Esophagus (tissue), 2 donors: Measurements from ENCODE around the gene NT5C1B. TPM values are rescaled to one million over a fixed set of nuclear protein-coding genes. Genes with fewer than 3 reads are reported as not detected.

Experiments used
- H3K27ac ChIP-seq, 2 donors: one replicate each; pipeline ENCODE4 v1.5.1; 2013; ENCODE audit warnings: low read depth in 2 of 2, mild to moderate bottlenecking in 2 of 2, inconsistent platforms in 1 of 2, low read length in 1 of 2, moderate library complexity in 1 of 2
- H3K27me3 ChIP-seq, 2 donors: one replicate each; pipeline ENCODE4 v1.6.1; 2013; ENCODE audit warnings: low read length in 2 of 2, control low read depth in 1 of 2, mild to moderate bottlenecking in 1 of 2; ENCODE audit not compliant: insufficient read depth in 2 of 2, control insufficient read depth in 1 of 2
- H3K36me3 ChIP-seq, 2 donors: one replicate each; pipeline ENCODE4 v1.6.1; 2013; ENCODE audit warnings: low read length in 1 of 2; ENCODE audit not compliant: control insufficient read depth in 2 of 2, insufficient read depth in 2 of 2
- H3K4me1 ChIP-seq, 2 donors: one replicate each; pipeline ENCODE4 v1.6.1; 2013; ENCODE audit warnings: low read length in 1 of 2; ENCODE audit not compliant: control insufficient read depth in 2 of 2, insufficient read depth in 2 of 2
- H3K4me3 ChIP-seq, 2 donors: one replicate each; pipeline ENCODE4 v1.5.1; 2013; ENCODE audit warnings: low read length in 2 of 2, mild to moderate bottlenecking in 2 of 2, low read depth in 1 of 2, moderate library complexity in 1 of 2
- H3K9me3 ChIP-seq, 2 donors: one replicate each; pipeline ENCODE4 v1.6.1; 2013; ENCODE audit warnings: mild to moderate bottlenecking in 2 of 2, low read depth in 1 of 2, low read length in 1 of 2, moderate library complexity in 1 of 2; ENCODE audit not compliant: control insufficient read depth in 2 of 2, insufficient read depth in 1 of 2
- WGBS, 2 donors: extraction: QIAGEN DNeasy Blood & Tissue Kit; methylation state at CpG; one replicate each; pipeline ENCODE4 v1.1.7; 2013; 5-methylcytosine and 5-hydroxymethylcytosine counted together
- polyA plus RNA-seq, 2 donors: library from polyadenylated mRNA; stranded (reverse); fragments of 200-250 nt; gene quantifications; one replicate each; pipeline ENCODE4 v1.2.3, GENCODE V29; 2013
- donor health status: healthy with polysubstance abuse.
- donor health status: Bipolar disorder and iron deficiency.

Gene NT5C1B
- polyA plus RNA-seq, 2 donors, result not detected

GRCh38 chr2:18620867-18621632 lies 31.7 kb upstream of the NT5C1B start:
- Histone ChIP-seq H3K36me3 (no peaks in the 10 kb centered on the region), H3K27ac (no peak overlapping the region)
- WGBS, 2 donors, result 76% methylated on average over 2 of the region's 2 CpGs

GRCh38 chr2:18619091-18619490 lies 29.7 kb upstream of the NT5C1B start:
- no peaks in the 10 kb centered on the region for H3K4me1 ChIP-seq
- 88 to 89% methylated on average over 2 of the region's 2 CpGs for WGBS, 2 donors
- no peaks in the 10 kb centered on the region for H3K36me3 ChIP-seq
- no peaks in the 10 kb centered on the region for H3K9me3 ChIP-seq
- H3K27me3 ChIP-seq, result no peaks in the 10 kb centered on the region
- H3K4me3 ChIP-seq, result no peak overlapping the region
- H3K27ac ChIP-seq, result no peak overlapping the region

More at GRCh38 chr2:18620867-18621632, 31.7 kb upstream of the NT5C1B start:
- Histone ChIP-seq H3K4me1 (no peaks in the 10 kb centered on the region), H3K27me3 (no peaks in the 10 kb centered on the region), H3K4me3 (no peak overlapping the region), H3K9me3 (no peaks in the 10 kb centered on the region)

GRCh38 chr2:18614041-18614440 lies 24.7 kb upstream of the NT5C1B start:
- Histone ChIP-seq H3K36me3 (no peaks in the 10 kb centered on the region), H3K9me3 (no peaks in the 10 kb centered on the region), H3K4me1 (no peaks in the 10 kb centered on the region), H3K4me3 (no peak overlapping the region), H3K27ac (no peak overlapping the region), H3K27me3 (no peaks in the 10 kb centered on the region)

GRCh38 chr2:18612133-18612532 lies 22.8 kb upstream of the NT5C1B start:
- 67 to 74% methylated on average over 3 of the region's 3 CpGs for WGBS, 2 donors
- no peak overlapping the region for H3K27ac ChIP-seq
- H3K27me3 ChIP-seq, result no peaks in the 10 kb centered on the region
- H3K36me3 ChIP-seq, result no peaks in the 10 kb centered on the region
- H3K4me3 ChIP-seq, result no peak overlapping the region
- H3K4me1 ChIP-seq, result no peaks in the 10 kb centered on the region
- H3K9me3 ChIP-seq, result no peaks in the 10 kb centered on the region

GRCh38 chr2:18611604-18612003 lies 22.2 kb upstream of the NT5C1B start:
- Histone ChIP-seq H3K9me3 (no peaks in the 10 kb centered on the region), H3K4me1 (no peaks in the 10 kb centered on the region), H3K27me3 (no peaks in the 10 kb centered on the region), H3K36me3 (no peaks in the 10 kb centered on the region), H3K27ac (no peak overlapping the region), H3K4me3 (no peak overlapping the region)
- WGBS, 2 donors, result 90 to 92% methylated on average over 1 of the region's 1 CpG

- WGBS, 2 donors, result 73 to 81% methylated on average over 5 of the region's 5 CpGs
- H3K27ac ChIP-seq, result no peak overlapping the region
Measured at GRCh38 chr2:18611184-18611583, 21.8 kb upstream of the NT5C1B start.

GRCh38 chr2:18610651-18611050 lies 21.3 kb upstream of the NT5C1B start:
- Histone ChIP-seq H3K4me3 (no peak overlapping the region), H3K27ac (no peak overlapping the region), H3K9me3 (no peaks in the 10 kb centered on the region), H3K4me1 (no peaks in the 10 kb centered on the region), H3K27me3 (no peaks in the 10 kb centered on the region), H3K36me3 (no peaks in the 10 kb centered on the region)
- 89 to 95% methylated on average over 1 of the region's 1 CpG for WGBS, 2 donors

More at GRCh38 chr2:18611184-18611583, 21.8 kb upstream of the NT5C1B start:
- Histone ChIP-seq H3K9me3 (no peaks in the 10 kb centered on the region), H3K4me3 (no peak overlapping the region), H3K27me3 (no peaks in the 10 kb centered on the region), H3K4me1 (no peaks in the 10 kb centered on the region), H3K36me3 (no peaks in the 10 kb centered on the region)

- Histone ChIP-seq H3K27ac (no peak overlapping the region), H3K4me1 (no peaks in the 10 kb centered on the region), H3K27me3 (no peaks in the 10 kb centered on the region), H3K4me3 (no peak overlapping the region), H3K36me3 (no peaks in the 10 kb centered on the region), H3K9me3 (no peaks in the 10 kb centered on the region)
- 61% methylated on average over 1 of the region's 1 CpG for WGBS, 2 donors
Measured at GRCh38 chr2:18610090-18610489, 20.7 kb upstream of the NT5C1B start.

- Histone ChIP-seq H3K27me3 (no peaks in the 10 kb centered on the region), H3K27ac (no peak overlapping the region), H3K4me1 (no peaks in the 10 kb centered on the region)
Measured at GRCh38 chr2:18605115-18605514, 15.7 kb upstream of the NT5C1B start.

GRCh38 chr2:18604531-18604885 lies 15.1 kb upstream of the NT5C1B start:
- no peaks in the 10 kb centered on the region for H3K36me3 ChIP-seq
- H3K27ac ChIP-seq, result no peak overlapping the region
- WGBS, 2 donors, result 68 to 75% methylated on average over 2 of the region's 2 CpGs
- H3K4me3 ChIP-seq, result no peak overlapping the region
- no peaks in the 10 kb centered on the region for H3K27me3 ChIP-seq
- no peaks in the 10 kb centered on the region for H3K4me1 ChIP-seq
- H3K9me3 ChIP-seq, result no peaks in the 10 kb centered on the region

More at GRCh38 chr2:18605115-18605514, 15.7 kb upstream of the NT5C1B start:
- H3K36me3 ChIP-seq, result no peaks in the 10 kb centered on the region
- H3K4me3 ChIP-seq, result no peak overlapping the region
- H3K9me3 ChIP-seq, result no peaks in the 10 kb centered on the region
